Esophagus muscularis mucosa (tissue), 3 donors: ENCODE measurements around the gene ANKS3.

Source experiments
- POLR2AphosphoS5 ChIP-seq, 2 donors: sonication (generic); formaldehyde crosslinking; IDR thresholded peaks; one replicate each; pipeline ENCODE4 v1.6.1; 2017; ENCODE audit warnings: antibody characterized with exemption in 2 of 2
- TF ChIP-seq, protein P1 (sequence below), 3 experiments: fragments of 200-600 bp in 2 of 3; fragments of 450-650 bp in 1 of 3; sonication (generic) in 2 of 3; IDR thresholded peaks; one replicate each; pipeline ENCODE4 v1.5.1; 2017 to 2019; ENCODE audit warnings: antibody characterized with exemption in 3 of 3, mild to moderate bottlenecking in 2 of 3, moderate library complexity in 1 of 3

DNA sequence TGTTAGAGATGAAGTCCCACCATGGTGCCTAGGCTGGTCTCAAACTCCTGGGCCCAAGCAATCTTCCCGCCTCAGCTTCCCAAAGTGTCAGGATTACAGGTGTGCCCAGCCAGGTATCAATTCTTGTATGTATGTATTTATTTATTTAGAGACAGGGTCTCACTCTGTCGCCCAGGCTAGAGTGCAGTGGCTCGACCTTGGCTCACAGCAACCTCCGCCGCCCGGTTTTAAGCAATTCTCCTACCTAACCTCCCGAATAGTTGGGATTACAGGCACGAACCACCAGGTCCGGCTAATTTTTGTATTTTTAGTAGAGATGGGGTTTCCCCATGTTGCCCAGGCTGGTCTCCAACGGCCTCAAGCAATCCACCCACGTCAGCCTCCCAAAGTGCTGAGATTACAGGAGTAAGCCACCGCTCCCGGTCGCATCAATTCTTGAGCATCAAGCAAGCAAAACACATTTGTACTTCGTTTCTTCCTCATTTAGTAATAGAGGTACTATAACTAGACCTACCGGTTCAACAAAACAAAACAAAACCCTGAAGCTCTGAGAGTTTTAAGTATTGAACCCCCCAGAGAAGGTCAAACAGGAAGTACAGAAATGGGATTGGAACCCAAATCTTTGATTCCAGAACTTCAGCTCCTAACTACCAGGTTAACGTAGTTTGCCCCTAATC lies 33.9 kb upstream of the ANKS3 start:
- TF ChIP-seq, protein P1, sequence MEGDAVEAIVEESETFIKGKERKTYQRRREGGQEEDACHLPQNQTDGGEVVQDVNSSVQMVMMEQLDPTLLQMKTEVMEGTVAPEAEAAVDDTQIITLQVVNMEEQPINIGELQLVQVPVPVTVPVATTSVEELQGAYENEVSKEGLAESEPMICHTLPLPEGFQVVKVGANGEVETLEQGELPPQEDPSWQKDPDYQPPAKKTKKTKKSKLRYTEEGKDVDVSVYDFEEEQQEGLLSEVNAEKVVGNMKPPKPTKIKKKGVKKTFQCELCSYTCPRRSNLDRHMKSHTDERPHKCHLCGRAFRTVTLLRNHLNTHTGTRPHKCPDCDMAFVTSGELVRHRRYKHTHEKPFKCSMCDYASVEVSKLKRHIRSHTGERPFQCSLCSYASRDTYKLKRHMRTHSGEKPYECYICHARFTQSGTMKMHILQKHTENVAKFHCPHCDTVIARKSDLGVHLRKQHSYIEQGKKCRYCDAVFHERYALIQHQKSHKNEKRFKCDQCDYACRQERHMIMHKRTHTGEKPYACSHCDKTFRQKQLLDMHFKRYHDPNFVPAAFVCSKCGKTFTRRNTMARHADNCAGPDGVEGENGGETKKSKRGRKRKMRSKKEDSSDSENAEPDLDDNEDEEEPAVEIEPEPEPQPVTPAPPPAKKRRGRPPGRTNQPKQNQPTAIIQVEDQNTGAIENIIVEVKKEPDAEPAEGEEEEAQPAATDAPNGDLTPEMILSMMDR (IDR thresholded peaks at IDR 0.05) = no peak
- TF ChIP-seq POLR2AphosphoS5 (IDR thresholded peaks at IDR 0.05) = no peak
